LNCAP (cell line): ENCODE measurements around the gene TP53I13.

ENCODE experiments used
- TF ChIP-seq, protein P1 (sequence below): fragments of 450-650 bp; IDR thresholded peaks from 2 replicates; pipeline ENCODE4 v1.5.1; 2017; ENCODE audit warnings: mild to moderate bottlenecking

Gene TP53I13

DNA sequence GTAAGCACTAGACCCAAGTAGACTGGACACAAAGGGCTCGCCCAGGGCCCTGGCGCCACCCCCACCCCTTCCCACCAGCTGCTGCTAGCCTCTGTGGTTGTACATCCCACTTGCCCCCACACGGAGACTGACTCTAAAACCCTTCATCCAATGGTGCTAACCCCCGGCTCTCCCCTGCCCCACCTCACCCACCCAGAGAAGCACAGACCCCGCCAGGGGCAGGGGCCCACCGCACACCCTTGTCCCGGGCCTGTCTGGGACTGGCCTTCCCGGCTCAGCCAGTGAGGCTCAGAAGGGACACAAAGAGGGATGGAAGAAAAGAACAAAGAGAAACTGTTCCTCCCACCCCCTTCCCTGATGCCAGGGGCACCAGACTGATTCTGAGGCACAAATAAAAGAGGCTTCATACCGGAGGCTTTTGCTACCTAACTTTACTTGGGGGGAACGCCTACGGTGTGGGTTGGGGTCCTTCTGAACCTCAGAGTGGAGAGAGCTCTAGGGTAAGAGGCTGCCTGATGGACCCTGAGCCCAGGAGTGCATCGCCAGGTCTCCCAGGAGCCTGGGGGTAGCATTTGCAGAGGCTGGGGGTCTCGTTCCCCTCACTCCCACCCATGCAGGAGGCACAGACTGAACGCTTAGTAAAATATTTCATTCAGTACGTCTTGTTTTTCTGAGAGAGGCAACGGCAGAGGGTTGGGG, 46.0 kb downstream of the TP53I13 start:
- TF ChIP-seq, protein P1, sequence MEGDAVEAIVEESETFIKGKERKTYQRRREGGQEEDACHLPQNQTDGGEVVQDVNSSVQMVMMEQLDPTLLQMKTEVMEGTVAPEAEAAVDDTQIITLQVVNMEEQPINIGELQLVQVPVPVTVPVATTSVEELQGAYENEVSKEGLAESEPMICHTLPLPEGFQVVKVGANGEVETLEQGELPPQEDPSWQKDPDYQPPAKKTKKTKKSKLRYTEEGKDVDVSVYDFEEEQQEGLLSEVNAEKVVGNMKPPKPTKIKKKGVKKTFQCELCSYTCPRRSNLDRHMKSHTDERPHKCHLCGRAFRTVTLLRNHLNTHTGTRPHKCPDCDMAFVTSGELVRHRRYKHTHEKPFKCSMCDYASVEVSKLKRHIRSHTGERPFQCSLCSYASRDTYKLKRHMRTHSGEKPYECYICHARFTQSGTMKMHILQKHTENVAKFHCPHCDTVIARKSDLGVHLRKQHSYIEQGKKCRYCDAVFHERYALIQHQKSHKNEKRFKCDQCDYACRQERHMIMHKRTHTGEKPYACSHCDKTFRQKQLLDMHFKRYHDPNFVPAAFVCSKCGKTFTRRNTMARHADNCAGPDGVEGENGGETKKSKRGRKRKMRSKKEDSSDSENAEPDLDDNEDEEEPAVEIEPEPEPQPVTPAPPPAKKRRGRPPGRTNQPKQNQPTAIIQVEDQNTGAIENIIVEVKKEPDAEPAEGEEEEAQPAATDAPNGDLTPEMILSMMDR, result no peak

DNA sequence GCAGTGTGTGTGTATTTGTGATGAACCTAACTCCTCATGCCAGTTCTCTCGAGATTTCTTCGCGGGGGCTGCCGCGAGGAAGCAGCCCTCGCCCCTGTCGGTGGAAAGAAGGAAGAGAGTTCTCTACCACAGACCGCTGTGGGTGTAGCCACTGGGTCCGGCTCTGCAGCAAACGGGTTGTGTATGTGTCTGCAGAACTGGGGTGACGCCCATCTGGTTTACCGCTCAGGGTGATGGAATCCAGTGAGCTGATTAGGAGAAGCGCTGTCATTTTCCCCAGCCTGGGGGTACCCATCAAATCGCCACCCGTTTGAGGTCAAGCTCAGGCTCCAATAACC, 46.5 kb downstream of the TP53I13 start:
- TF ChIP-seq, protein P1, result no peak

- TF ChIP-seq, protein P1, result no peak
Measured at GRCh38 chr17:29615492-29616299, 47.2 kb downstream of the TP53I13 start.

GRCh38 chr17:29616300-29617048, 48.0 kb downstream of the TP53I13 start:
- TF ChIP-seq, protein P1, result no peak

DNA sequence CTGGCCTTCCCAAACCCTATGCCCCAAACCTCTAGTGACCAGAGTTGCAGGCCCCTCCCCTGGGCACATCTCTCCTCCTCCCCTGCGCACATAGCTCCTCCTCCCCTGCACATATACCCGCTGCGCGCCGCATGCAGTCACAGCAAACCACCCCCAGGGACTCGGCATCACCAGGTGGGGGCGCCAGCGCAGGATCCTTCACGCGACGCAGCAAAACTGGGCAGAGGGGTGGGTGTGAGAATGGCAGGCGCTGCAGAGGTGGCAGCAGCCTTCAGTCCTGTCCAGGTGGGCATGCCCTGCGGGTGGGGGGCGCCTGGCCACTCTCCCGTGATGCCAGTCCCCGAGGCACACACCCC, 48.6 kb downstream of the TP53I13 start:
- TF ChIP-seq, protein P1, result no peak; the same call in 1 of the 2 replicates

DNA sequence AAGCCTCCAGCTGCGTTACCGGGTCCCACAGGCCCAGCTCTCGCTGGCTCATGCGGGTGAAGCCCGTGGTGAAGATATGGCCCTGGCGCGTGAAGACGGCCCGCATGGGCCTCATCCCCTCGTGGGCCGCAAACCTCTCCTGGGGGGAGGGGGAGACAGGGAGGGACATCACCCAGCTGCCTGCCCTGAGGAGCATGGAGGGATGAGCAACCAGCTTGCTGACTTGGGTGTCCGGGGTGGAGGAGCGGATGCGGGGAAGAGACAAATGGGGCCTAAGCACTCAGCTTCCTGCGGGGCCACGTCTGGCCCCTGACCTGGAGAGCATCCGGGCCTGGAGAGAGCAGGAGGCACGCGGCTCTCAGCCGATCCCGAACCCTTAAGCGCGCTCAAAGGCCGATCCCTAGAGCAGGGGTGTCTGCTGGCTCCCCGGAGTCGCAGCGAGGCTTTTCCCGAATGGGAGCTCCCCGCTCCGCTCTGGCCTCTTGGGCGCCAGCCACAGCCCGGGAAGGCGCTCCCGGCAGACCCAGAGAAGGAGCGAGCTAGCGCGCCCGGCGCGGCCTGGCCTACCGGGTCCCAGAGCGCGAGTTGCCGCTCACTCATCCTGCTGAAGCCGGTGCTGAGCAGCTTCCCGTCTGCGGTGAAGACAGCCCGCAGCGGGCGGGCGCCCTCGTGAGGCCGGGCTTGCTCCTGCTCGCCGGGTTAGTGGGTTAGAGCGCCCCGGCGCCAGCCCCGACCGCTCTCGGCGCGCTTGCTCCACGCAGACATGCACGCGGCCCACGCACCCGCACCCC, 49.2 kb downstream of the TP53I13 start:
- TF ChIP-seq, protein P1, result no peak
